ENCODE measurements around the gene TMEM144.
A peak's percentile ranks its signal among the peaks of the same experiment; 100 is the strongest.

The TMEM144 gene

GRCh38 chr4:158209825-158210807 is at the start of gene TMEM144:
TSS of gene TMEM144 (plus strand) at chr4:158210486. CDS start at chr4:158212668, 2,182 bp downstream.
- DNase-seq: no peak

DNA sequence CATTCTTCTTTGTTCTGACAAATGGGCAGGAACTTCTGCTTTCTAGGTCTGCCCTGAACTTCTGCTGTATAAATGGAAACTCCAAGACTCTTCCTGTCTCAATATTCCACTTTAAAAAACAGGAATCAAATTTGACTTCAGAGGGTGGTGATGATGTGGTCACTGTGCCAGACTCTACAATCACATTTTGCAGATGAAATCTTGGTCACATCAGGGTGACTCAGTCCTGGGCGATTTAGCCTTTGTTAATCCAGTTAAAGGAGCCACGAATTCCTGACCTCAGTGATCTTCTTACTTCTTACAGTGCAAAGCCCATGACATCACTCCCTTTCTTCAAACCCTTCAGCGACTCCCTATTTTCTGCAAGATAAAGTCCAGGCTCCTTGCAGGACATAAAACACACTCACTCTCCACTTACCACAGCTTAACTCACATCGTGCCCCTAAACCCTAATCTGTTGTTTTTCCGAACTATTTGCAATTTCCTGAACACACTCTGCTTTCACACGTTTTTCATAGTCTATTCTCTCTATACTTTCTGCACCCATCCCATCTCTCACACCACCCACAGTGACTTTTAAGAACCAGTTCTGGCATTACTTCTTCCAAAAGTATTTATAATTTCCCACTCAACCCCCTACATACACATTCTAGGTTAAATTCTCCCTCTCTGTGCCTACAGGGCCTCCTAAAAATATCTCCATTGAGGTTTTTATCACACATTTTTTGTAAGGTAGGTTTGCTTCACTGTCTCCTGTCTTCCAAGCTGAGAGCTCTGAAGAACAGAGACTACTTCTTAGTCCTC is 48.5 kb upstream of the TMEM144 start:
- no peak for DNase-seq

DNA sequence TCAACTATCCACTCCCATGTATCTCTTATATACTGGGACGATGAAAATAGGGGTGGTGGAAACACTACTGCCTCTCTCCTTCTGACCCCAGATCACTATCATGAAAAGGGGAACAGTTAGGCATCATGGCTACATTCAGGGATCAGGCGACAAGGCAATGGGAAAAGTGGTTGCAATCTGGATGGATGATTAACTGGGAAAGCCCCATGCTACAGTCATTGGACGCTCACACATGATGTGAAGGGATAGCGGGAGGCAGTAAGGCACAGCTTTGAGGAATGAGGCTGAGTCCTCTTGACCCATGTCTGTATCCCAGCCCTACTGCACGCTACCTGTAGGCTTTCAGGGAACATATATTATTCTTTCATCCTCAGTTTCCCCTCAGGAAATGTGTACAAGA is 47.7 kb upstream of the TMEM144 start:
- no peak for DNase-seq

DNA sequence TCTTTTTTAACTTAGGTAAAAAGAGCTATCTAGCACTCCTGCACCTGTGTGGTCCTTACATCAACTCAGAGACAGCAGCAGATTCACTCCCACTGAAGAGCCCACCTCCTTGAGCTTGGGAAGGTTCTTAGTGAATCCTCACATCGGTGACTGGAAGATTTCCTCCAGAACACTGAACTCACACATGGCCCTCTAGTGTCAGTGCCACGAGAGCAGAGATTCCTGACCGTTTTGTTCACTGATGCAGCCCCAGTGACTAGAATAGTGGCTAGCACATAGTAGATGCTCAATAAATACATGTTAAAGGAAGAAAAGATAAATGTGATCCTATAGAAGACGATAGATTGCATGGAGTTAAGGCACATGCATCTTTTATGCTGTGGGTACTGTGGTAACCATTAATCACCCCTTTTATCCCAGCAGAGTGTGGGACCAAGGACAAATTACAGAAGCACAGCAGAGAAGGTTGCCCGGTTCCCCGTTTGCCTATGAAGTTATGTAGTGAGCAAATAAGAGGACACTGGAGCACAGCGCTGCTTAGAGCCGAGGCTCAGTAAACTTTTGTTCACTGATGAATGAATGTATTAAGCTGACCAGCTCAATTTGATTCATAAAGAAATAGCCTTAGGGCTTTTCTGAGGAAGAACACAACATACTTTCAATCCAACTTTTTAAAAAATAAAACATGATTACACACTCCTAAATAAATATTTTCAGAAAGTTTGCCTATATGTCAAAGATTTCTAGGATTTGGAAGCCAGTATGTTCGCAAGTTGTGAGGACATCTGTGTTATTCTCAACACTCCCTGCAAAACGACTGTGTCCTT is 46.1 kb upstream of the TMEM144 start:
- no peak for DNase-seq

- no peak for DNase-seq
Observed at GRCh38 chr4:158164768-158165213, 45.5 kb upstream of the TMEM144 start.

- DNase-seq: no peak
Observed at GRCh38 chr4:158166701-158167100, 43.6 kb upstream of the TMEM144 start.

DNA sequence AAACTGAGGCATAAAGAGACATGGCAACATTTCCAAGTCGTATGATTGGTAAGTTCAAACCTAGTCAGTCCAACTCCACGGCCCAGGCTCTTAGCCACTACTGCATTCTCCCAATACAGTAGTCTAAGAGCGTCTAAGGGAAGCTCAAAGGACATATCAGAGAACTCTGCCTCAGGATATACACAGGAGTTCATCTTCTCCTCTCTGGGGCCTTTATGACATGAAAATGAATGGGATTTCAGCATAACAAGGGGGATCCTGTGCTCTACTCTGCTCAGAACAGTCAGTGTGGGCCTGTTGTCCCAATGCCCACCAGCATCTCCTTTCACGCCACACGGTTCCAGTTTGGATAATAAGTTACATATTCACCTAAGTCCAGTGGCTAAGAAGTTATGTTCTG is 41.7 kb upstream of the TMEM144 start:
- no peak for DNase-seq

- no peak for DNase-seq
Observed at GRCh38 chr4:158169506-158169905, 40.8 kb upstream of the TMEM144 start.

- DNase-seq: no peak
Observed at GRCh38 chr4:158169931-158170690, 40.2 kb upstream of the TMEM144 start.

- DNase-seq: peak; percentile 7
Observed at GRCh38 chr4:158170691-158171561, 39.4 kb upstream of the TMEM144 start.

DNA sequence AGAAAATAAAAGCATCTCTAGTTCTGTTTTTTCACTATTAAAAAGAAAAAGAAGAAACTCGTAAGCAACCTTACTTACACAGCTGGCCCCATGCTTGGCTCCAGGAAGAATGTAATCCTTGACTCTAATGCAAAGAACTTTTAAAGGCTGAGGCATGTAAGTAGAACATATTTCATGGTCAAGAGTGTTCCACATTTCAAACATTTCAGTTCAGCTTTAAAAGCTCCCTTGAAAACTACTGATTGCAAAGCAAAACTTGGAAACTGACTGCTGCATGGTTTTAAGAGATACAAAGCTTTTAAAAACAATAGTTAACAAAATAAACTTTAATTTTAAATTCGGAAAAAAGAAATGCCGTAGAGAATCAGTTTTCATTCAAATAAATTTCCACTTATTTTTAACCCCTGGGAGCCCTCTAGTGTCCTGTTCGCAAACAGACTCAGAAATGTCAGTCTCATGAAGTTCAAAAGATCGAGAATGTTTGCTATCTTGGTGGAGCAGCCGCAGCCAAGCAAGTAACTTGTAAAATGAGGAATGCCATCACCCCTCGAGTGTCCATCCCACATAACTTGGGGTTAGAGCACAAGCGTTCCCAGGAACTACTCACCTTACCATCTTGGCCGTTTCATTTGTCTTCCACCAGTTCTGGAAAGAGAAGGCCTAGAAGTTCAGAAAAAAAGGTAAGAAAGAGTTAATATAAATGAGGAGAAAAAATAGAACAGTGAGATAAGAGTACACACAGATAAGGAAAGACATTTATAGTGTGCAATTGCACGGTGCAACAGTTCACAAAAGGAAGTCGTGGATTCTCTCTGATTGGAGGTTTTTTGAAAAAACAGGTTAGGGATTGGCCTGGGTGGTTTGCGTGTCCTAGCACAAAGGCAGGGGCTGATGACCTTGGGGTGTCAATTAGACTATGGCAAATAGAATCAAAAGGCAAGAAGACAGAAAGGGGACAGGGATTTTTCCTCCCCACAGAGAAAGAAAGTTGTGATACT is 37.7 kb upstream of the TMEM144 start, which contains the start of gene GASK1B:
GASK1B (minus strand) TSS at position 765 of the 998 bp plus-strand sequence. CDS start 1,650 bp downstream, outside the sequence.
- DNase-seq: peak; percentile 17

- no peak for DNase-seq
Observed at GRCh38 chr4:158176108-158176507, 34.2 kb upstream of the TMEM144 start.

DNA sequence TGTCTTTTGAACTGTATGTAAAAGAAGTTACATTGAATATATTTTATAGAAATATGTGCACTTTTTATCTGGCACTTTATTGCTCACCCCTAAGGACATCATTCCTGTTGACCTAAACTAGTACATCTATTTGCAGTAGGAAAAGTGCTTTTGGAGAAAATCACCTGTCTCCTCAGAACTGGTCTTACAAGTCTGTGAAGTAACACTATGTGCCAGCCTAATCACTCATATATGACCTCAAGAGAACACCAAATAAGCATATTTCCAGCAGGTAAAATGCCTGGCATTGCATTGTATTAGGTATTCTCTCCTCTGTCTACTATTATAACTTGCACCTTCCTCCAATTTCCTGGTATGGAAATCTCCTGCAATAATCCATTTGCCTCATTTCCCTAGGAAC is 33.5 kb upstream of the TMEM144 start:
- DNase-seq: no peak

GRCh38 chr4:158179465-158179864 is 30.8 kb upstream of the TMEM144 start:
- no peak for DNase-seq

DNA sequence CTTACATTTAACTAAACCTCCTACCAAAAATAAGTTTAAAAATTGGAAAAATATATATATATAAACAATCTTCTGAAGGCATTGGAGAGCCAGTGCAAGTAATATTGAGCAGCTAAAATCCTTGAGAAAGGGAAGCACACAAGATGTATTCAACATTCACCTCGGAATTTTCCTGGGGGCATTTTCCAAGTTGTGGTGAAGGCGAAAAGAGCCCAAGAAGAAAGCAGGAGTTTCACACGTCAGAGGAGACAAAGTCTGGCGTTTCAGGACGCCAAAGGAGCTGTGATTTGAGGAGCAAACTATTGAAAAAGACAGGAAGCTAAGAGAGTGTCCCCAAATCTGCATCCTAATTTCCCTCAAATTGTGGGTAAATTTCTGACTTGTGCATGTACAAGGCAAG is 28.4 kb upstream of the TMEM144 start:
- DNase-seq: no peak

DNA sequence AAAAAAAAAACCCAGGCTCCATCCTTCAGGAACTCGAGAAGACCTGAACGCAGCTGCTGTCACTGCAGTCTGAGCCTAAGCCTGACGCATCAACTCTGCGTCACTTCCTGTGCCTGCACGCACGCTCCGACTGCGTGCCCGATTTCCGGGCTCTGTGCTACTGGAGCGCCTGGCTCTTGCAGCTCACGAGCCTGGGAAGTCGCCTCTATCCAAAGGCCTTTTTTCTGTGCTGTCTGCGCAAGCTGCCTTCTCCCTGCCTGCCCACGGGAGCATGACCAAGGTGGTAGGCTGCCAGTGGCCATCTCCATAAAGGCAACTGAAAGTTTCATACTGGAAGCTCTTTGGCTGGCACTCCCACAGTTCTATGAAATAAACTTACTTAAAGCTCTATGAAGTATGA is 27.6 kb upstream of the TMEM144 start:
- DNase-seq: no peak

- no peak for DNase-seq
Observed at GRCh38 chr4:158186815-158187214, 23.5 kb upstream of the TMEM144 start.

GRCh38 chr4:158189422-158189821 is 20.9 kb upstream of the TMEM144 start:
- DNase-seq: no peak

DNA sequence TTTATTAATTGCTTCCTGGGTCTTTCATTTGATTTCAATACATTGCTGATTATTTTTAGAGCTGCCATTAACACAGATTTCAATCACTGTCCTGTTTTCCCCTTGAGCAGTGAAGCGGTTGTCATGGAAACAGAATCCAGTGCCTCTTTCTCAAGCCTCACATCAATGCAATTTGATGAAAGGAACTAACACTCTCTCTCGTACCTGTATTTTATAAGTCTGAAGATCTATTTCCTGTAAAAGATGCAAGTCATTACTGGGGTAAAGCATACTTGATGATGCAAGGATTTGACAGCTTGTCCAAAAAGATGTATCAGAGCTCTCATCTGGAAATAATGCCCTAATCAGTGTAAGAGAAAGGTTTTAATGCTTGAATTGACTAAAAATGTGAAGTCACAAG is 19.6 kb upstream of the TMEM144 start:
- no peak for DNase-seq

Data from RPMI8226 (cell line).